HG02981 (cell line): ENCODE results near the gene FRMD1.

Experiments
- ATAC-seq: cut with Tn5 transposase; IDR thresholded peaks from one replicate; pipeline ENCODE4 v1.9.1; 2021; ENCODE audit warnings: mild to moderate bottlenecking, moderate library complexity; ENCODE audit not compliant: unreplicated experiment

The FRMD1 gene

DNA sequence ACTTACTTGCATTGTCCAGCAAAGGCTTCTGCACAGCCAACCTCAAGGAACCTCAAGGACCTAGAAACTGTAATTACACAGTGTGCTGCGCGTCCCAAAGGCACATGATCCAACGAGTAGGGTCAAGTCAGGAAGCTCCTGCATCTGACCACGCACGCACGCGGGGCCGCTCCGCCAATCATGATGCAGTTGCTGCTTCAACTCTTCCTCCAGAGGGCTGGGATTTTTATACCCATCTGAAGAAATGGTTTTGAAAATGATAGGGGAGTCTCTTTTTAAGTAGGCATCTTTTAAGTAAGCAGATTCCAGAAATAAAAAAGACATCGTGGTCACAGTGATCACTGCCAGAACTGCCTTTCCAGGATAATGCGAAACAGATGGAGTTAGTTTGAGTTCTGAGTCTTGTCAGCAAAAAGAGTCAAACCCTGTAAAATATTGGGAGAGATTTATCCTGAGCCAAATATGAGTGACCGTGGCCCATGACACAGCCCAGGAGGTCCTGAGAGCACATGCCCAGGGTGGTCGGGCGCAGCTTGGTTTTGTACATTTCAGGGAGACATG is 47.5 kb downstream of the FRMD1 start:
- ATAC-seq: no peak

DNA sequence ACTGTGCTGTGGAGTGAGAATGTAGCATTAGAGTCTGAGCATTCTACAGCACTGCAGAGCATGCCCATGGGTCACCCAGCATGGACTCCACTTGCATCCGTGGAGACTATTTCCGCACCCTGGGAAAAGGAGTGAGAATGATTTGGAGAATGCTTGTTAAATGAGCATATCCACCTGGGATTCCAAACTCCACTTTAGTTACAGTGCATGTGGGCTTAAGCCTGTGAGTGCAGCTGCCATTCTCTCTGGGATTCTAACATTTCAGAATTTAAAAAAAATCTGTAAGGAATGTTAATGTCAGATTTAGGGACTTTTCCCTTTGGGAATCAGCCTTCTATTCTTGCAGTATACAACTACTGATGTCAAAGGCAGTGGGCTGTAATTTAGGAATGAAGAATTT is 48.1 kb downstream of the FRMD1 start:
- ATAC-seq: no peak

GRCh38 chr6:168030218-168030746 is 48.7 kb downstream of the FRMD1 start:
- ATAC-seq: no peak

GRCh38 chr6:168029459-168030217 is 49.4 kb downstream of the FRMD1 start:
- no peak for ATAC-seq

DNA sequence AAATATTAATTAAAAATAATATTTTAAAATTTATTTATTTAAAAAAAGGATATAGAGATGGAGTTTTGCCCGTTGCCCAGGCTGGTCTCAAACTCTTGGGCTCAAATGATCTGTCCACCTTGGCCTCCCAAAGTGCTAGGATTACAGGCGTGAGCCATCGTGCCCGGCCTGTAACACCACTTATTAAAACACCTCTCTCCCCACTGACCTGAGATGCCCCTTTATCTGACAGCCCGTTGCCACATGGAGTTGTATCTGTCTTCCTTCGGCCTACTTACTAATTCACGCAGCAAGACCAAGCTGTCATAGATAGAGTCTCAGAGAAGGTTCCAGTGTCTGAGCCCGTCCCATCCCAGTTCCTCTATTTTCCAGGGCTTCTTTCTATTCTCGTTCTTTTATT is 50.8 kb downstream of the FRMD1 start:
- no peak for ATAC-seq

DNA sequence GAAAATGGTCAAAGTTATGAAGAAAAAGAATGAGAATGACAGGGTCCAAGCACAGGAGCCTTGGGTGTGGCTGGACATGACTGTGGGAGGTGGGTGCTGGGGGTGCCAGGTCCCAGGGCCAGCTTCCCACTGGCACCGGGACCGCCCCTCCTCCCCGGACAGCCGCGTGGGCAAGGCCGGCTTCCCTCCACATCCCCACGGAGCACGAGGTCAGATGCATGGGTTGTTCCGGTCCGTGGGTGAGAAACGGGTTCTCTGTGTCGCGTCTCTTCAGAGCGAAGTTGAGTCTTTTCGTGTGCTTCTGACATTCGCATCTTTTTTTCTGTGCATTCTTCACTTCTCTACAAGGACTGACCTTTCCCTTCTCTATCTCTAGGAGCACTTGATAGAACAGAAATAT is 51.5 kb downstream of the FRMD1 start:
- ATAC-seq: no peak

- no peak for ATAC-seq
Measured at GRCh38 chr6:168026925-168027324, 52.1 kb downstream of the FRMD1 start.

- no peak for ATAC-seq
Measured at GRCh38 chr6:168025831-168026710, 52.9 kb downstream of the FRMD1 start.

DNA sequence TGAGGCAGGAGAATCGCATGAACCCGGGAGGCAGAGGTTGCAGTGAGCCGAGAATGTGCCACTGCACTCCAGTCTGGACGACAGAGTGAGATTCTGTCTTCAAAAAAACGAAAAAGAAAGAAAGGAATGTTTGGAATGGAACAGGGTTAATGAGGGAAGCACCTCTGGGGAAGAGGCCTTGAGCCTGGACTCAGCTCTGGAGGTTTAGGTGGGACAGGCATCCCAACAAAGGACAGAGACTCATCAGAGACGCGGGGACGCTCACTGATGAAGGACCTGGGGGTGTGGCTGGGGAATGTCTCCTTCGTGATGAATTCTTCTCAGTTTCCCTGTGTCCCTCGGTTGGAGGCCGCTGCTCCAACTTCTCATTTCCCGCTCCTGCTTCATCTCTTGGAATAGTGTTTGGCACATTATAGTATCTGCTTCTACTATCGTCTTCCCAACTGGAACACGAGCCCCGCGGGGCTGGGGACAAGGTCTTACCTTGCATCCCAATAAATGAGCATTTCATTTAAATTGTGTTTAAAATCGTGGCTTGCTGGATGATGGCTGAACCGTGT is 54.0 kb downstream of the FRMD1 start:
- ATAC-seq: no peak

DNA sequence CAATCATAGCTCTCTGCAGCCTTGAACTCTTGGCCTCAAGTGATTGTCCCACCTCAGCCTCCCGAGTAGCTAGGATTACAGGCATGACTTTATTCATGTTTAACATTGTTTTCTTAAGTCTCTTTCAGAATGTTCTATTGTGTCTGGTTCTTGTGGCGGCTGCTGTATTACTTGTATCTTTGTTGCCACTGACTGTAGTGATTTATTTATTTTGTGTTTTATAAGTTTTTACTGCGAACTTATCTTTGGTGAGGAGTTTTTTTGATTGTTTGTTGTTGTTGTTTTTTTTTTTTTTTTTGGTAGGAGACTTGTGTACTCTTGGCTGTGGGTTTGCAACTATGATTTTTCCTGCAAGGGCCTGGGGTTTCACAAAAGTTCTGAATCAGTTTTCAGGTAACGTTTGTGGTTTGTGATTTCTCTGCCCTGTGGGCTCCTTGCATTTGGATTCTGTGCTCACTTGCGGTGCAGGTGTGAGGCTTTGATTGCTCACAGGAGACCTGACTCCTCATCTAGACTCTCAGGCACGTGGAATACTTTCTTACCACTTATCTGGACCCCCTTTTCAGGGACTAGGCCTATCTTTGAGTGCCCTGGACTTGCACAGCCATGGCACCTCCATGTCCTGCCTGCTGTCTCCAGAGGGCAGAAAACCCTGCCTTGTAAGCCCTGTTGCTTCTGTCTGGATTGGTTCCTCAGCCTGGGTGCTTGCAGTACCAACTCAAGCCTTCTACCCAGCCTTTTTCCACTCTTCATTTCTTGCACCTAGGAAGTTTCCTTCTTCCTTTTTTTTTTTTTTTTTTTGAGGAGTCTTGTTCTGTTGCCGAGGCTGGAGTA is 56.3 kb downstream of the FRMD1 start:
- no peak for ATAC-seq

GRCh38 chr6:168021581-168021980 is 57.4 kb downstream of the FRMD1 start:
- ATAC-seq: no peak

GRCh38 chr6:168020242-168020641 is 58.8 kb downstream of the FRMD1 start:
- ATAC-seq: no peak

DNA sequence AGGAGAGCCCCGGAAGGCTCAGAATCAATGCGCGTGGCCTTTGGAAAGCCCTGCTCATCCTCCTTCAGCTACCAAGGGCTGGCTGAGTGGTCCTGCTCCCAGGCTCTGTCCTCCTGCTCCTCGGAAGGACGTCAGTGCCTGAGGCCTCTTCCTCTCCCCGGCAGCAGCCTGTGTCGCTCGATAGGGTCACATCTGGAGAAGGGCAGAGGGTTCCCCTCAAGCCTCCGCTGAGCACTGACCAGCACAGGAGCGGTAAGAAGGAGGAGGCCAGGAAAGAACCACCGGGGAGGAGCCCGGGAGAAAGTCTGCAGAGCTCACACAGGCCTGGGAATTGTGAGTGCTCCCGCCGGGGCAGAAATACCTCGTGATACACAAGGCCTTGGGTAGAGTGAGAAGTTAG is 60.3 kb downstream of the FRMD1 start:
- no peak for ATAC-seq

GRCh38 chr6:168017629-168018028 is 61.4 kb downstream of the FRMD1 start:
- ATAC-seq: no peak

- no peak for ATAC-seq
Measured at GRCh38 chr6:168016721-168017525, 62.1 kb downstream of the FRMD1 start.

DNA sequence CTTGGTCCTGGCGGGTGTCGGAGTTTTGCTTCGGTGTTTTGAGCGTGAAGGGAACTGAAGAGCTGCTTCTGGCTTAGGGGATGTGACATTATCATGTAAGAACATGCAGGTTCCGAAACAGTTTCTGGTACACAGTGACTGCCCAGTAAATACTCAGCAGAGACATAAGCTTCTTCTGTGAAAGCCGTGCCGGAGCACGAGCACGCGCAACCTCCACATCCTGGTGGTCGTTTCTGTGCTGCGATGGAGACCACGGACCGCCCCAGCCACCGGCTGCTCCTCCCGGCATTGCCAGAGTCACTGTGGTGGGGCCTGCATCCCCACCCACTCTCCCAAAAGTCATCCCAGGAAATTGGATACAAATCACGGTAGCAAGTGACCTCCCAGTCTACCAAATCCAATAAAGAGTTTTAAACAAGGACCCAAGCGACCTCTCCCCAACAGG is 62.8 kb downstream of the FRMD1 start:
- no peak for ATAC-seq

GRCh38 chr6:168015482-168016175 is 63.4 kb downstream of the FRMD1 start:
- no peak for ATAC-seq

DNA sequence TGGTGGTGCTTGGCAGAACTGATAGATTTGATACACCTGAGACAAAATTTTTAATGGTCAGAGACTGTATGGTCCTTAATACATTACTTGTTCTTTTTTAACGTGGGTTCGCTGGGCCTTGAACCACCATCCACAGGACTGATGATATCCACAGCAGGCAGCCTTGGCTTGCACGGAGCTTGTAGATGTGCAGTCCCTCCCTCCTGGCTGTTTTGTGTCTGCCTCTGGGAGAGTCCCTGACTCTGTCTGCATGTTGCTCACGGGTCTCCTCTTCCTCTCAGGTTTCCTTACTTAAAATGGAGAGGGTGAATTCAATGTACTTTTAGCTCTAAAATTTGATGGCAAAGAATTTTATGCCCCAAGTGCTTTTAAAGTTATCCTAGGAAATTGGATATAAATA is 64.0 kb downstream of the FRMD1 start:
- ATAC-seq: no peak

DNA sequence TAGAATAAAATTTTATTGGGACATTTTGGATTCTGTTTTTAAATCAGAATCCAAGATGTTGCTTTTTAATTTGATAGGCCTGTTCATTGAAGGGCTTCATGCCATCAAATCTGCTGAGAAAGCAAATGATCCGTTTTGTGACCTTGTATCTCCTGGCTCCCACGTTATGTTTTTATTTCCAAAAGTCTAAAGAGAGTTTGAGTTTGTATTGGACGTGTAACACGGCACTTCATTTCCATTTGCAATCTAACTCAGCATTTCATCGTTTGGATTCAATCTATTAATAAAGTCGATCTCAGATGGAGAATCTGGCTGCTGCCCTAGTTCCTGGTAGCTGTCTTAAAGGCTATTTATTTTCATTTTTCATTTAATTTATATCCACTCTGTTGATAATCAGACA is 64.6 kb downstream of the FRMD1 start:
- ATAC-seq: no peak
